GM13977 (cell line): ENCODE data around the gene DNAJB9.

ENCODE experiments used
- DNase-seq: peaks from one replicate; pipeline ENCODE4 v3.0.0; 2012; ENCODE audit warnings: low spot score
- in situ Hi-C: fragments of 300-500 bp; cut with MboI; formaldehyde crosslinking; loops from one replicate; pipeline ENCODE4 v1.12.0; 2022; ENCODE audit warnings: low sequenced_read_pairs, low pct_unique_long_range_greater_than_20kb, mixed read lengths, inconsistent platforms; ENCODE audit not compliant: unreplicated experiment
- TF ChIP-seq, protein P1 (sequence below): IDR thresholded peaks from 2 replicates; pipeline ENCODE4 v1.5.1; 2012; ENCODE audit warnings: mild to moderate bottlenecking, control low read depth; ENCODE audit not compliant: insufficient read depth; ENCODE audit errors: extremely low read depth, missing control alignments

DNAJB9 gene

GRCh38 chr7:108614896-108615295, 45.2 kb downstream of the DNAJB9 start:
- no peak for DNase-seq
- in situ Hi-C loops, result no loop called here
- TF ChIP-seq, protein P1, sequence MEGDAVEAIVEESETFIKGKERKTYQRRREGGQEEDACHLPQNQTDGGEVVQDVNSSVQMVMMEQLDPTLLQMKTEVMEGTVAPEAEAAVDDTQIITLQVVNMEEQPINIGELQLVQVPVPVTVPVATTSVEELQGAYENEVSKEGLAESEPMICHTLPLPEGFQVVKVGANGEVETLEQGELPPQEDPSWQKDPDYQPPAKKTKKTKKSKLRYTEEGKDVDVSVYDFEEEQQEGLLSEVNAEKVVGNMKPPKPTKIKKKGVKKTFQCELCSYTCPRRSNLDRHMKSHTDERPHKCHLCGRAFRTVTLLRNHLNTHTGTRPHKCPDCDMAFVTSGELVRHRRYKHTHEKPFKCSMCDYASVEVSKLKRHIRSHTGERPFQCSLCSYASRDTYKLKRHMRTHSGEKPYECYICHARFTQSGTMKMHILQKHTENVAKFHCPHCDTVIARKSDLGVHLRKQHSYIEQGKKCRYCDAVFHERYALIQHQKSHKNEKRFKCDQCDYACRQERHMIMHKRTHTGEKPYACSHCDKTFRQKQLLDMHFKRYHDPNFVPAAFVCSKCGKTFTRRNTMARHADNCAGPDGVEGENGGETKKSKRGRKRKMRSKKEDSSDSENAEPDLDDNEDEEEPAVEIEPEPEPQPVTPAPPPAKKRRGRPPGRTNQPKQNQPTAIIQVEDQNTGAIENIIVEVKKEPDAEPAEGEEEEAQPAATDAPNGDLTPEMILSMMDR, result no peak

GRCh38 chr7:108618056-108618455, 48.4 kb downstream of the DNAJB9 start:
- in situ Hi-C loops, result no loop called here
- TF ChIP-seq, protein P1, result no peak
- no peak for DNase-seq

- in situ Hi-C loops, result no loop called here
- no peak for DNase-seq
Observed at GRCh38 chr7:108623220-108623619, 53.5 kb downstream of the DNAJB9 start.

More at GRCh38 chr7:108623220-108623619, 53.5 kb downstream of the DNAJB9 start:
- TF ChIP-seq, protein P1, result no peak
